Mesendoderm (in vitro differentiated cells): Measurements from ENCODE around the gene NCF2.
A peak's percentile ranks its signal among the peaks of the same experiment; 100 is the strongest.

Experiments
- DNase-seq: peaks from one replicate; pipeline ENCODE4 v3.0.0; 2013
- H2AK5ac ChIP-seq: 2 replicates; pipeline ENCODE4 v1.6.1; 2013; ENCODE audit warnings: low read length, inconsistent platforms
- H2BK120ac ChIP-seq: 2 replicates; pipeline ENCODE4 v1.6.1; 2013; ENCODE audit warnings: low read depth, mild to moderate bottlenecking, low read length, moderate library complexity, mixed read lengths
- H2BK15ac ChIP-seq: replicated peaks from 2 replicates; pipeline ENCODE4 v1.6.1; 2013; ENCODE audit warnings: low read depth, mild to moderate bottlenecking, moderate library complexity
- H2BK5ac ChIP-seq: 2 replicates; pipeline ENCODE4 v1.6.1; 2013; ENCODE audit warnings: low read length, inconsistent platforms
- H3K18ac ChIP-seq: 2 replicates; pipeline ENCODE4 v1.6.1; 2013; ENCODE audit warnings: mild to moderate bottlenecking, low read length, mixed read lengths
- H3K23ac ChIP-seq: one replicate; pipeline ENCODE4 v1.6.1; 2013; ENCODE audit warnings: low read length
- H3K27ac ChIP-seq: 2 replicates; pipeline ENCODE4 v1.5.1; 2013; ENCODE audit warnings: low read depth, mild to moderate bottlenecking, inconsistent platforms, low read length, moderate library complexity
- H3K27me3 ChIP-seq: 2 replicates; pipeline ENCODE4 v1.6.1; 2013; ENCODE audit warnings: low read length, control low read depth, mild to moderate bottlenecking, inconsistent platforms; ENCODE audit not compliant: insufficient read depth, poor library complexity
- H3K36me3 ChIP-seq: 2 replicates; pipeline ENCODE4 v1.6.1; 2013; ENCODE audit warnings: low read length, inconsistent platforms; ENCODE audit not compliant: control insufficient read depth, insufficient read depth
- H3K4ac ChIP-seq: one replicate; pipeline ENCODE4 v1.6.1; 2013; ENCODE audit warnings: low read depth, mild to moderate bottlenecking, low read length, moderate library complexity
- H3K4me1 ChIP-seq: 2 replicates; pipeline ENCODE4 v1.6.1; 2013; ENCODE audit warnings: low read depth, low read length, inconsistent platforms; ENCODE audit not compliant: control insufficient read depth
- H3K4me2 ChIP-seq: 2 replicates; pipeline ENCODE4 v1.6.1; 2013; ENCODE audit warnings: low read length
- H3K4me3 ChIP-seq: 2 replicates; pipeline ENCODE4 v1.5.1; 2013; ENCODE audit warnings: mild to moderate bottlenecking, low read length
- H3K56ac ChIP-seq: one replicate; pipeline ENCODE4 v1.6.1; 2013; ENCODE audit warnings: low read length
- H3K79me1 ChIP-seq: 2 replicates; pipeline ENCODE4 v1.6.1; 2013; ENCODE audit warnings: low read length, inconsistent platforms
- H3K79me2 ChIP-seq: 2 replicates; pipeline ENCODE4 v1.6.1; 2013; ENCODE audit warnings: mild to moderate bottlenecking, low read length; ENCODE audit not compliant: control insufficient read depth, insufficient read depth
- H3K9ac ChIP-seq: 2 replicates; pipeline ENCODE4 v1.6.1; 2013; ENCODE audit warnings: low read length, inconsistent platforms
- H4K5ac ChIP-seq: one replicate; pipeline ENCODE4 v1.6.1; 2013; ENCODE audit warnings: low read length
- H4K8ac ChIP-seq: one replicate; pipeline ENCODE4 v1.6.1; 2013; ENCODE audit warnings: low read depth, mild to moderate bottlenecking, control low read depth, low read length, moderate library complexity
- WGBS: extraction: QIAGEN DNeasy Blood & Tissue Kit; methylation state at CpG from one replicate; pipeline ENCODE4 v1.1.7; 2013; ENCODE audit warnings: low lambda C conversion rate, missing lambda C conversion rate; ENCODE audit not compliant: insufficient coverage; ENCODE audit errors: extremely low coverage; 5-methylcytosine and 5-hydroxymethylcytosine counted together

The NCF2 gene

GRCh38 chr1:183515002-183515689, 75.1 kb downstream of the NCF2 start:
- no peaks in the 10 kb centered on the region for H3K4me1 ChIP-seq
- no peak overlapping the region for H3K4me2 ChIP-seq
- H4K5ac ChIP-seq = no peak overlapping the region
- no peak overlapping the region for H2BK15ac ChIP-seq
- H3K4ac ChIP-seq = no peak overlapping the region
- no peak overlapping the region for H3K9ac ChIP-seq
- H4K8ac ChIP-seq = no peak overlapping the region
- H3K18ac ChIP-seq = no peak overlapping the region
- no peak overlapping the region for H3K56ac ChIP-seq
- WGBS = no CpG with 5 or more reads among the region's 2 CpGs
- no peak overlapping the region for H2AK5ac ChIP-seq
- no peak overlapping the region for H3K4me3 ChIP-seq
- no peak overlapping the region for H2BK5ac ChIP-seq
- peak; percentile 61 for DNase-seq
- H3K79me1 ChIP-seq = no peaks in the 10 kb centered on the region
- H3K23ac ChIP-seq = no peak overlapping the region
- H3K27ac ChIP-seq = no peak overlapping the region
- H3K79me2 ChIP-seq = no peaks in the 10 kb centered on the region
- H3K36me3 ChIP-seq = no peaks in the 10 kb centered on the region
- no peak overlapping the region for H2BK120ac ChIP-seq
- no peaks in the 10 kb centered on the region for H3K27me3 ChIP-seq

GRCh38 chr1:183514235-183514634, 76.0 kb downstream of the NCF2 start:
- H2AK5ac ChIP-seq = no peak overlapping the region
- H3K36me3 ChIP-seq = no peaks in the 10 kb centered on the region
- no peak overlapping the region for H3K56ac ChIP-seq
- no peak overlapping the region for H3K4me3 ChIP-seq
- no peak overlapping the region for H3K27ac ChIP-seq
- H3K79me1 ChIP-seq = no peaks in the 10 kb centered on the region
- no peaks in the 10 kb centered on the region for H3K4me1 ChIP-seq
- H3K18ac ChIP-seq = no peak overlapping the region
- H2BK15ac ChIP-seq = no peak overlapping the region
- H3K4ac ChIP-seq = no peak overlapping the region
- no peak overlapping the region for H2BK5ac ChIP-seq
- no peak overlapping the region for H4K5ac ChIP-seq
- no peak overlapping the region for H3K9ac ChIP-seq
- no peaks in the 10 kb centered on the region for H3K79me2 ChIP-seq
- DNase-seq = no peak
- H4K8ac ChIP-seq = no peak overlapping the region
- no peak overlapping the region for H3K23ac ChIP-seq
- H2BK120ac ChIP-seq = no peak overlapping the region
- H3K27me3 ChIP-seq = no peaks in the 10 kb centered on the region
- H3K4me2 ChIP-seq = no peak overlapping the region
- WGBS = no CpG with 5 or more reads among the region's 1 CpG

- H4K5ac ChIP-seq = no peak overlapping the region
- no peak overlapping the region for H4K8ac ChIP-seq
- no peaks in the 10 kb centered on the region for H3K27me3 ChIP-seq
- H3K36me3 ChIP-seq = no peaks in the 10 kb centered on the region
- H3K4me1 ChIP-seq = no peaks in the 10 kb centered on the region
- H3K4me2 ChIP-seq = no peak overlapping the region
- no peaks in the 10 kb centered on the region for H3K79me1 ChIP-seq
- no peak overlapping the region for H3K4me3 ChIP-seq
- H3K27ac ChIP-seq = no peak overlapping the region
- no peak overlapping the region for H3K18ac ChIP-seq
- no peak for DNase-seq
- H3K23ac ChIP-seq = no peak overlapping the region
- H3K4ac ChIP-seq = no peak overlapping the region
- H2BK120ac ChIP-seq = no peak overlapping the region
- H3K9ac ChIP-seq = no peak overlapping the region
- WGBS = no CpG with 5 or more reads among the region's 2 CpGs
- H2BK5ac ChIP-seq = no peak overlapping the region
- H2AK5ac ChIP-seq = no peak overlapping the region
- H3K56ac ChIP-seq = no peak overlapping the region
- H2BK15ac ChIP-seq = no peak overlapping the region
- peaks cover 2% of the 10 kb centered on the region for H3K79me2 ChIP-seq
Observed at GRCh38 chr1:183512450-183512849, 77.8 kb downstream of the NCF2 start.

GRCh38 chr1:183508694-183509093, 81.6 kb downstream of the NCF2 start:
- no peak overlapping the region for H4K8ac ChIP-seq
- H3K23ac ChIP-seq = no peak overlapping the region
- no peaks in the 10 kb centered on the region for H3K36me3 ChIP-seq
- H3K4me2 ChIP-seq = no peak overlapping the region
- peaks cover 6% of the 10 kb centered on the region for H3K4me1 ChIP-seq
- no peak overlapping the region for H3K9ac ChIP-seq
- no peak overlapping the region for H3K27ac ChIP-seq
- no peak overlapping the region for H2BK120ac ChIP-seq
- no peaks in the 10 kb centered on the region for H3K27me3 ChIP-seq
- peaks cover 4% of the 10 kb centered on the region for H3K79me2 ChIP-seq
- no peak overlapping the region for H3K4ac ChIP-seq
- no peak overlapping the region for H2BK5ac ChIP-seq
- no peak for DNase-seq
- H3K18ac ChIP-seq = no peak overlapping the region
- H3K56ac ChIP-seq = no peak overlapping the region
- H2BK15ac ChIP-seq = no peak overlapping the region
- H4K5ac ChIP-seq = no peak overlapping the region
- no CpG with 5 or more reads among the region's 1 CpG for WGBS
- no peaks in the 10 kb centered on the region for H3K79me1 ChIP-seq
- H3K4me3 ChIP-seq = no peak overlapping the region
- H2AK5ac ChIP-seq = no peak overlapping the region

GRCh38 chr1:183506561-183506960, 83.7 kb downstream of the NCF2 start:
- Histone ChIP-seq H2BK5ac (no peak overlapping the region), H3K79me2 (peaks cover 8% of the 10 kb centered on the region), H3K23ac (no peak overlapping the region), H3K27me3 (no peaks in the 10 kb centered on the region), H3K4me3 (no peak overlapping the region), H4K5ac (no peak overlapping the region), H2AK5ac (no peak overlapping the region), H3K4me2 (no peak overlapping the region), H3K79me1 (peaks cover 4% of the 10 kb centered on the region), H4K8ac (no peak overlapping the region), H3K18ac (no peak overlapping the region), H3K4ac (no peak overlapping the region), H3K56ac (no peak overlapping the region), H3K36me3 (no peaks in the 10 kb centered on the region), H3K9ac (no peak overlapping the region), H3K27ac (no peak overlapping the region), H2BK15ac (no peak overlapping the region), H2BK120ac (no peak overlapping the region), H3K4me1 (peaks cover 9% of the 10 kb centered on the region)
- no CpG with 5 or more reads among the region's 4 CpGs for WGBS
- DNase-seq = no peak
